Caco-2 (cell line): ENCODE measurements around the gene FKBP1B. TPM values are rescaled to one million over a fixed set of nuclear protein-coding genes. Genes with fewer than 3 reads are reported as not detected.

Experiments
- BruUV-seq: library from RNA; stranded (reverse); fragments of 400-500 nt; replicated peaks from 2 replicates; lab custom pipeline; 2021; lab: Mats Ljungman, UMichigan
- CTCF ChIA-PET: fragments of 300-600 bp; sonication (Branson Sonifier 250); formaldehyde crosslinking; loops from one replicate; lab custom pipeline; 2022; ENCODE audit warnings: antibody characterized with exemption; lab: Charles Lee
- POLR2A ChIA-PET: fragments of 300-600 bp; sonication (Branson Sonifier 250); formaldehyde crosslinking; loops from one replicate; lab custom pipeline; 2022; ENCODE audit warnings: antibody characterized with exemption; lab: Charles Lee
- DNase-seq, 2 experiments: peaks; one replicate each; pipeline versions ENCODE4 v3.0.0 to v3.0.0-alpha.2; 2020 to 2022
- H3K27me3 ChIP-seq: replicated peaks from 2 replicates; pipeline ENCODE4 v1.6.0; 2011; ENCODE audit warnings: low read length; ENCODE audit not compliant: control insufficient read depth, insufficient read depth
- H3K36me3 ChIP-seq: 2 replicates; pipeline ENCODE4 v1.5.1; 2011; ENCODE audit warnings: low read length; ENCODE audit not compliant: control insufficient read depth, insufficient read depth
- H3K4me1 ChIP-seq: fragments of 250-450 bp; sonication (Bioruptor Pico); 2 replicates; pipeline ENCODE4 v1.5.1; 2020; ENCODE audit warnings: mild to moderate bottlenecking
- H3K4me3 ChIP-seq: 2 replicates; pipeline ENCODE4 v1.5.1; 2011; ENCODE audit warnings: low read depth, mild to moderate bottlenecking, control low read depth, low read length
- H3K9me3 ChIP-seq: fragments of 250-450 bp; sonication (Bioruptor Pico); 2 replicates; pipeline ENCODE4 v1.5.1; 2020; ENCODE audit warnings: mild to moderate bottlenecking, moderate library complexity
- H3K27ac Mint-ChIP-seq: one replicate; pipeline ENCODE4 v1.8.0; 2022; ENCODE audit warnings: mixed read lengths; ENCODE audit not compliant: unreplicated experiment
- H3K27me3 Mint-ChIP-seq: one replicate; pipeline ENCODE4 v1.8.0; 2022; ENCODE audit warnings: mixed read lengths; ENCODE audit not compliant: insufficient read depth, unreplicated experiment
- H3K36me3 Mint-ChIP-seq: one replicate; pipeline ENCODE4 v1.8.0; 2022; ENCODE audit warnings: mild to moderate bottlenecking, mixed read lengths; ENCODE audit not compliant: insufficient read depth, unreplicated experiment
- H3K4me1 Mint-ChIP-seq: one replicate; pipeline ENCODE4 v1.8.0; 2022; ENCODE audit warnings: low read depth, mixed read lengths; ENCODE audit not compliant: unreplicated experiment
- H3K4me3 Mint-ChIP-seq: one replicate; pipeline ENCODE4 v1.8.0; 2022; ENCODE audit warnings: mild to moderate bottlenecking, moderate library complexity, mixed read lengths; ENCODE audit not compliant: unreplicated experiment
- H3K9me3 Mint-ChIP-seq: one replicate; pipeline ENCODE4 v1.8.0; 2022; ENCODE audit warnings: mixed read lengths; ENCODE audit not compliant: unreplicated experiment
- CTCF ChIP-seq, 2 experiments: fragments of 200-600 bp in 1 of 2; IDR thresholded peaks; 1 replicate in 1 of 2; 2 replicates in 1 of 2; pipeline versions ENCODE4 v1.5.1 to v1.8.0; 2011 to 2022; ENCODE audit warnings: antibody characterized with exemption in 1 of 2, control low read depth in 1 of 2, inconsistent platforms in 1 of 2, low read depth in 1 of 2, low read length in 1 of 2, mild to moderate bottlenecking in 1 of 2, moderate library complexity in 1 of 2; ENCODE audit not compliant: insufficient read depth in 1 of 2, severe bottlenecking in 1 of 2, unreplicated experiment in 1 of 2
- intact Hi-C: fragments of 100-400 bp; cut with micrococcal nuclease; formaldehyde crosslinking; loops from one replicate; pipeline ENCODE4 v1.10.0; 2022; ENCODE audit not compliant: unreplicated experiment
- total RNA-seq: library from RNA; stranded (reverse); gene quantifications from 2 replicates; pipeline ENCODE4 v1.2.3, GENCODE V29; 2022

The FKBP1B gene
- total RNA-seq, 1 experiment from 2014 or later, result 3.2 TPM

GRCh38 chr2:24084386-24085199 is 35.1 kb downstream of the FKBP1B start, which contains the start of gene TP53I3:
Gene TP53I3, minus strand, starts transcription at chr2:24084834. Its CDS starts 508 bp downstream, at chr2:24084326.
- no peaks in the 10 kb centered on the region for H3K27me3 Mint-ChIP-seq
- peak within 1 kb of the TSS; percentile 91 for H3K27ac Mint-ChIP-seq
- Histone ChIP-seq H3K27me3 (no peaks in the 10 kb centered on the region), H3K9me3 (no peaks in the 10 kb centered on the region), H3K4me3 (peak within 1 kb of the TSS; percentile 54), H3K36me3 (0 out of 2 replicates have a peak, but pooled peaks cover 3% of the 10 kb centered on the region), H3K4me1 (peaks cover 8% of the 10 kb centered on the region)
- ChIA-PET CTCF (interaction anchor here (0.6 to 2.3 kb wide), 27 partner anchors 8 to 260 kb away, joined by 3 to 64 read pairs (median 4); partner anchors contain the start of genes ATAD2B, FAM228B, MFSD2B and SF3B6), POLR2A (interaction anchor here (1.0 to 2.4 kb wide), 9 partner anchors 8 to 709 kb away, joined by 3 to 39 read pairs (median 7); partner anchors contain the start of genes ATAD2B, FAM228B, SF3B6 and WDCP)
- H3K36me3 Mint-ChIP-seq, result peaks cover 46% of the 10 kb centered on the region
- peaks cover 13% of the 10 kb centered on the region for H3K4me1 Mint-ChIP-seq
- peak within 1 kb of the TSS; percentile 82 for H3K4me3 Mint-ChIP-seq
- peak; percentile 94 to 99 for DNase-seq
- H3K9me3 Mint-ChIP-seq, result no peaks in the 10 kb centered on the region
- BruUV-seq, result no TSS peak
- TF ChIP-seq CTCF (IDR thresholded peaks at IDR 0.05; ENCODE audit: insufficient read depth in 1 of 2, low read depth in 1 of 2, low read length in 1 of 2, severe bottlenecking in 1 of 2, unreplicated experiment in 1 of 2), result peak; percentile 71 to 95
- intact Hi-C loops, result loop anchor here (1.0 to 2.0 kb wide), 11 partner anchors 8 to 298 kb away; partner anchors contain the start of genes ATAD2B, FAM228B, PFN4 and SF3B6

GRCh38 chr2:24085200-24085489 is 35.6 kb downstream of the FKBP1B start:
- peaks cover 8% of the 10 kb centered on the region for H3K4me1 ChIP-seq
- H3K4me1 Mint-ChIP-seq, result peaks cover 13% of the 10 kb centered on the region
- DNase-seq, result no peak
- intact Hi-C loops, result loop anchor here (2.0 kb wide), 3 partner anchors 72 to 298 kb away; partner anchors contain the start of gene UBXN2A
- TF ChIP-seq CTCF (IDR thresholded peaks at IDR 0.05; ENCODE audit: insufficient read depth in 1 of 2, low read depth in 1 of 2, low read length in 1 of 2, severe bottlenecking in 1 of 2, unreplicated experiment in 1 of 2), result no peak
- BruUV-seq, result TSS peak; percentile 58
- no peaks in the 10 kb centered on the region for H3K27me3 Mint-ChIP-seq
- H3K27me3 ChIP-seq, result no peaks in the 10 kb centered on the region
- peak overlapping the region; percentile 54 for H3K4me3 ChIP-seq
- H3K36me3 Mint-ChIP-seq, result peaks cover 41% of the 10 kb centered on the region
- POLR2A ChIA-PET, result interaction anchor here (1.8 to 2.4 kb wide), 2 partner anchors 9 to 159 kb away, joined by 8 to 39 read pairs; partner anchors contain the start of genes ATAD2B and SF3B6
- H3K9me3 ChIP-seq, result no peaks in the 10 kb centered on the region
- no peaks in the 10 kb centered on the region for H3K9me3 Mint-ChIP-seq
- 0 out of 2 replicates have a peak, but pooled peaks cover 3% of the 10 kb centered on the region for H3K36me3 ChIP-seq
- CTCF ChIA-PET, result interaction anchor here (0.5 to 2.2 kb wide), 6 partner anchors 9 to 145 kb away, joined by 3 to 22 read pairs (median 9); partner anchors contain the start of genes SF3B6 and WDCP
- peak overlapping the region; percentile 82 for H3K4me3 Mint-ChIP-seq
- H3K27ac Mint-ChIP-seq, result peak overlapping the region; percentile 91

GRCh38 chr2:24086241-24086640 is 36.7 kb downstream of the FKBP1B start:
- H3K27me3 Mint-ChIP-seq, result no peaks in the 10 kb centered on the region
- no TSS peak for BruUV-seq
- ChIA-PET POLR2A (no interaction called here), CTCF (no interaction called here)
- peak overlapping the region; percentile 22 for H3K4me3 Mint-ChIP-seq
- H3K4me3 ChIP-seq, result no peak overlapping the region
- no peak for TF ChIP-seq CTCF (IDR thresholded peaks at IDR 0.05; ENCODE audit: insufficient read depth in 1 of 2, low read depth in 1 of 2, low read length in 1 of 2, severe bottlenecking in 1 of 2, unreplicated experiment in 1 of 2)
- peaks cover 13% of the 10 kb centered on the region for H3K4me1 Mint-ChIP-seq
- intact Hi-C loops, result no loop called here
- no peak overlapping the region for H3K27ac Mint-ChIP-seq
- H3K9me3 Mint-ChIP-seq, result no peaks in the 10 kb centered on the region
- H3K4me1 ChIP-seq, result peaks cover 8% of the 10 kb centered on the region
- DNase-seq, result no peak
- H3K27me3 ChIP-seq, result no peaks in the 10 kb centered on the region
- H3K36me3 ChIP-seq, result 0 out of 2 replicates have a peak, but pooled peaks cover 3% of the 10 kb centered on the region
- H3K9me3 ChIP-seq, result no peaks in the 10 kb centered on the region
- H3K36me3 Mint-ChIP-seq, result peaks cover 34% of the 10 kb centered on the region
